ENCODE data around the gene WNT8B. TPM values are rescaled to one million over a fixed set of nuclear protein-coding genes. Genes with fewer than 3 reads are reported as not detected.

The WNT8B gene
- total and polyA plus RNA-seq, 10 of the 15 experiments (the other 5 are each of a cell fraction or from before 2014, with no cell fraction given): not detected

GRCh38 chr10:100481462-100482081, 18.8 kb downstream of the WNT8B start (continued):
- TF ChIP-seq MTA3 (IDR thresholded peaks at IDR 0.05; ENCODE audit: borderline replicate concordance, low read length): no peak
- TF ChIP-seq TCF7 (IDR thresholded peaks at IDR 0.05; ENCODE audit: borderline replicate concordance): no peak
- no peak for TF ChIP-seq SREBF2 (IDR thresholded peaks at IDR 0.05; ENCODE audit: low read length)
- TF ChIP-seq HDAC6 (IDR thresholded peaks at IDR 0.05; ENCODE audit: unreplicated experiment): no peak
- TF ChIP-seq ETV6 (conservative IDR thresholded peaks at IDR 0.05 in 1 of 2, IDR thresholded peaks at IDR 0.05 in 1 of 2; ENCODE audit: borderline replicate concordance in 1 of 2, low read depth in 1 of 2): no peak
- TF ChIP-seq FOS (IDR thresholded peaks at IDR 0.05; ENCODE audit: borderline replicate concordance, extremely low read depth, insufficient read length): peak; percentile 24
- peak; percentile 96 for TF ChIP-seq BHLHE40 (IDR thresholded peaks at IDR 0.05; ENCODE audit: borderline replicate concordance in 1 of 2, low read depth in 2 of 2, low read length in 1 of 2)
- peak; percentile 75; the same call in 1 of the 2 replicates for TF ChIP-seq CHD2 (IDR thresholded peaks at IDR 0.05; ENCODE audit: borderline replicate concordance, low read depth, low read length)
- no peak for TF ChIP-seq ZNF24 (IDR thresholded peaks at IDR 0.05)
- no peak for TF ChIP-seq ZNF592 (IDR thresholded peaks at IDR 0.05)
- TF ChIP-seq DPF2 (IDR thresholded peaks at IDR 0.05): no peak
- TF ChIP-seq IRF5 (IDR thresholded peaks at IDR 0.05; ENCODE audit: borderline replicate concordance): no peak
- TF ChIP-seq SUZ12 (IDR thresholded peaks at IDR 0.05; ENCODE audit: unreplicated experiment): no peak
- no peak for TF ChIP-seq ZBTB11 (CRISPR knock-in tag; IDR thresholded peaks at IDR 0.05)
- peak; percentile 84 for TF ChIP-seq SP1 (IDR thresholded peaks at IDR 0.05; ENCODE audit: low read depth, low read length)
- peak; percentile 100 for TF ChIP-seq NFYB (IDR thresholded peaks at IDR 0.05; ENCODE audit: insufficient read depth, low read depth, low read length)
- no peak for TF ChIP-seq SREBF1 (IDR thresholded peaks at IDR 0.05; ENCODE audit: low read length)
- no peak for TF ChIP-seq IRF4 (IDR thresholded peaks at IDR 0.05; ENCODE audit: low read depth, low read length)

Measured in GM12878 (cell line).